HL-60 (cell line): ENCODE measurements around the gene DSE.
A peak's percentile ranks its signal among the peaks of the same experiment; 100 is the strongest.

Experiments
- DNase-seq, 2 experiments: peaks; one replicate each; pipeline ENCODE4 v3.0.0-alpha.2; 2010 to 2020; ENCODE audit warnings: low read depth in 1 of 2, low spot score in 1 of 2
- H3K27ac ChIP-seq: fragments of 250-450 bp; sonication (Bioruptor Pico); replicated peaks from 2 replicates; pipeline ENCODE4 v1.5.1; 2020; ENCODE audit warnings: mild to moderate bottlenecking, moderate library complexity
- H3K27me3 ChIP-seq: fragments of 250-450 bp; sonication (Bioruptor Pico); 2 replicates; pipeline ENCODE4 v1.5.1; 2021; ENCODE audit warnings: mild to moderate bottlenecking, moderate library complexity; ENCODE audit not compliant: insufficient read depth, poor library complexity, severe bottlenecking
- H3K4me3 ChIP-seq: replicated peaks from 2 replicates; pipeline ENCODE4 v1.5.1; 2011; ENCODE audit warnings: mild to moderate bottlenecking, control low read depth, low read length; ENCODE audit not compliant: insufficient read depth
- CTCF ChIP-seq: IDR thresholded peaks from one replicate; pipeline ENCODE4 v1.5.1; 2011; ENCODE audit warnings: low read length, control low read depth, inconsistent platforms; ENCODE audit not compliant: insufficient read depth
- GABPA ChIP-seq: IDR thresholded peaks from 2 replicates; pipeline ENCODE4 v1.6.1; 2012; ENCODE audit warnings: low read depth
- POLR2AphosphoS5 ChIP-seq: IDR thresholded peaks from 2 replicates; pipeline ENCODE4 v1.6.1; 2012; ENCODE audit warnings: low read depth
- REST ChIP-seq: IDR thresholded peaks from 2 replicates; pipeline ENCODE4 v1.6.1; 2012; ENCODE audit warnings: low read depth; ENCODE audit not compliant: insufficient replicate concordance
- SPI1 ChIP-seq: IDR thresholded peaks from 2 replicates; pipeline ENCODE4 v1.6.1; 2012; ENCODE audit warnings: low read depth, mild to moderate bottlenecking, borderline replicate concordance

DSE gene

GRCh38 chr6:116439522-116440051 is 68.8 kb downstream of the DSE start:
- no peak for DNase-seq
- TF ChIP-seq GABPA (no peak), CTCF (no peak), REST (no peak), POLR2AphosphoS5 (no peak), SPI1 (no peak)
- Histone ChIP-seq H3K27me3 (no peaks in the 10 kb centered on the region), H3K27ac (no peak overlapping the region), H3K4me3 (no peak overlapping the region)

GRCh38 chr6:116443105-116443504 is 72.4 kb downstream of the DSE start:
- H3K27me3 ChIP-seq = no peaks in the 10 kb centered on the region
- H3K27ac ChIP-seq = no peak overlapping the region
- no peak overlapping the region for H3K4me3 ChIP-seq
- TF ChIP-seq POLR2AphosphoS5 (no peak), GABPA (no peak), REST (no peak), CTCF (no peak), SPI1 (no peak)
- DNase-seq = no peak

GRCh38 chr6:116444092-116444491 is 73.3 kb downstream of the DSE start:
- H3K27ac ChIP-seq = no peak overlapping the region
- H3K4me3 ChIP-seq = no peak overlapping the region
- peak in 1 of 2 experiments; percentile 34 for DNase-seq
- TF ChIP-seq CTCF (peak; percentile 44), SPI1 (no peak)
- H3K27me3 ChIP-seq = no peaks in the 10 kb centered on the region

- Histone ChIP-seq H3K4me3 (no peak overlapping the region), H3K27me3 (no peaks in the 10 kb centered on the region), H3K27ac (no peak overlapping the region)
- no peak for TF ChIP-seq REST
- TF ChIP-seq POLR2AphosphoS5 = no peak
- no peak for TF ChIP-seq GABPA
- TF ChIP-seq SPI1 = no peak
- no peak for TF ChIP-seq CTCF
- no peak for DNase-seq
Measured at GRCh38 chr6:116444575-116444974, 73.8 kb downstream of the DSE start.
